Left hindlimb (tissue), 1 donor: ENCODE data around the gene MYCL.
A peak's percentile ranks its signal among the peaks of the same experiment; 100 is the strongest.

Experiments
- DNase-seq: peaks from one replicate; pipeline ENCODE4 v3.0.0-alpha.2; 2018

Gene MYCL, protein sequence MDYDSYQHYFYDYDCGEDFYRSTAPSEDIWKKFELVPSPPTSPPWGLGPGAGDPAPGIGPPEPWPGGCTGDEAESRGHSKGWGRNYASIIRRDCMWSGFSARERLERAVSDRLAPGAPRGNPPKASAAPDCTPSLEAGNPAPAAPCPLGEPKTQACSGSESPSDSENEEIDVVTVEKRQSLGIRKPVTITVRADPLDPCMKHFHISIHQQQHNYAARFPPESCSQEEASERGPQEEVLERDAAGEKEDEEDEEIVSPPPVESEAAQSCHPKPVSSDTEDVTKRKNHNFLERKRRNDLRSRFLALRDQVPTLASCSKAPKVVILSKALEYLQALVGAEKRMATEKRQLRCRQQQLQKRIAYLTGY

DNA sequence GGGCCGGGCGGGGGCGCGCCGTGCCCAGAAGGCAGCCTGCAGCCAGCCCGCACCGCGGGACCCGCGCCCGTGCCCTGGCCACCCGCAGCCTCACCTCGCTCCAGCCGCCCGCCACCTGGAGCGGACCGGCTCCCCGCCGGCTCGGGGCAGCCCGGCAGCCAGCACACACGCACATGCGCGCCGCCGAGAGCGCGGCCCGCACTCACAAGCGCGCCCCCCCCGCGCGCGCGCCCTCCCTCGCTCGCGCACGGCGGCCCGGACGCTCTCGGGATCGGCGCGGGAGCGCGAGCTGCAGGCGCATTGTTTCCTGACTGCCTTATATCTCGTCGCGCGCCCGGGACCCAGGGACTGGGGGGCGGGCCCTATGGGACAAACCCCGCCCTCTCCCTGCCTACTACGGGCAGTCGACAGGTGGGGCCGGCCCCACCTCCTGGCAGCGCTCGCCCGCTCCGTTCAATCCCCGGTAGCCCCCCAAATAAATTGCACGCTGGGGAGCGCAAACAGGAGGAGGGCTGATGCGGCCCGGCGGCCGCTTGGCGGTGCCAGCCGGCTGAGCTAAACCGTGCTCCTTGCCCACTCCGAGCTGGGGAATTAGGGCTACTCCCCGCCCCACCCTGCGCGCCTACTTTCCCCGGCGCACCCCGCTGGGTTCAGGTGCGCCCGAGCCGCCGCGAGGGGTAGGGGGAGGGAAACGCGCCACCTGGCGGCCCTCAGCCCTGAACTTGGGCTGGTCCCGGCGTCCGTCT lies at the start of gene MYCL:
TSS of gene MYCL (minus strand) at position 204 of the 746 bp plus-strand sequence. CDS start 483 bp downstream, outside the sequence.
- DNase-seq: peak; percentile 74

DNA sequence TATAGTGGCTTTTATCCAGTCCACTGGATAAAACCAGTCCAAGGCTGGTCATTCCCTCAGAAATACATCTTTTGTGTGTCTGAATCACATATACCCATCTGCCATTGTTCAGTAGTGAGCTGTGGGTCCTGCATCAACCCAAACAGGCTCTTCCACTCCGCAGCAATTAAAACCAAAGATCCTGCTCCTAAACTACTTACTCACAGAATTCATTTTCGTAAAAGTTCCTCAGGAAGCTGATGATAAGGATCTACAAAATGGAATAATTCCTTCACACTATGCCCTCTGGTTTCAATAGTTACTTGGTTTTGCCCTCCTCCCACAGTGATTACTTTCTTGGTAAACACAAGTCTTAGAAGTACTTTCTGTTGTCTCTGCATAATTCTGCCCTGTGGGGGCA lies 48.2 kb upstream of the MYCL start:
- no peak for DNase-seq

DNA sequence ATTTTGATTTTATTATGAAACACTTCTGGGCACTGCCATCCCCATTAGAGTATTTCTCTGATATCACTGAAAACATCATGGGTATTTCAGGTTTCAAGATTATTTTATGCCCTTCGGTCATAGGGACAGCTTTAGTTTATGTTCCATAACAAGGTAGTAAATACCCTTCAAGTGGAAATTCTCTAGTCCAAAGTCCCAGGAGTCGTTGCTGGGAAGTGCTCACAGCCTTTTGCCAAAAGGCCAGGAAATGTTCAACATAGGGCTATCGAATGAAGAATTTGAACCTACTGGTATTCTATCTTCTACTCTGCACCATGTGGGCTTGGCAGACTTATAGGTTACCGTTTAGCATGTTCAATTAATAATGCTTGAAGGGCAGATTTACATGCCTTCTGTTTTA lies 45.5 kb upstream of the MYCL start:
- no peak for DNase-seq

DNA sequence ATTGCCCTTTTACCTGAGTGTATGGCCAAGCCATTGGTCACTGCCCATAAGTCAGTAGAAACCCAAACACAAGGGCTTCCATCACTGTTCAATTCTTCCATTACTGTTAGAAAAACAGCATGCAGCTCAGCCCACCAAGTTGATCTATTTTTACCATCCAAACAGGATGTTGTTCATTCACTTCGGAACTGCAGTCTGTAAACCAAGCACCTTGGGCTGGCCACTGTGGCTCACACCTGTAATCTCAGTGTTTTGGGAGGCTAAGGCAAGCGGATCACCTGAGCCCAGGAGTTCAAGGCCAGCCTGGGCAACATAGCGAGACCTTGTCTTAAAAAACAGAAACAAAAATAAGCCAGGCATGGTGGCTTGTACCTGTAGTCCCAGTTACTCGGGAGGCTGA lies 44.5 kb upstream of the MYCL start:
- no peak for DNase-seq

DNA sequence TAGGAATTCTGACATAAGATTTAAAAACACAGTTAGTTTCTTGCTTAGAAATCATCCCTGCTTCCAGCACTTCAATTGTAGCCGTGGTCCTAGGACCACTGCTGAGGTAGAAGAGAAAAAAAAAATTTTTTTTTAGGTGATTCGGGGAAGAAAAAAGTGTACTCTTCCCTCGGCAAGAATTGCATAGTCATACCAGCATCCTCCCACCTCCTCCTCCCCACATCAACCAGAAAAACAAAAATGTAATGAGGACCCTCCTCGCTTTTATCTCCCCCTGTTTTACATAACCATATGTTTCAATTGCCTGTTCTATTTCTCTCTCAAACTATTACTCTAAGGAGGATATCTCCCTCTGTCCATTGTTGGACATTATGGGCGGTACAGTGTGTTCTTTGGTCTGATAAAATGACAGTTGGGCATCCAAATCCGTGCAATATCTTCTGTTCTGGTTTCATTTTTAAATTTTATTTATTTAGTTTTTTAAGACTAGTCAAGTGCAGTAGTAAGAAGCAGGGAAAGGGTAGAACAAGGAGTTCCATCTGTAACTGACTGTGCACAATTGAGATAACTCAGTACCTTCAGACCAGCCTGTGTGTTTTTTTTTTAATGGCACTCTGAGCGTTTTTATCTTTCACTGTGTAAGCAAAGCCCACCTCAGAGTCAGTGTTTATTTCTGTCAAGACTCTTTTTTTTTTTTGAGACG lies 42.8 kb upstream of the MYCL start:
- no peak for DNase-seq

DNA sequence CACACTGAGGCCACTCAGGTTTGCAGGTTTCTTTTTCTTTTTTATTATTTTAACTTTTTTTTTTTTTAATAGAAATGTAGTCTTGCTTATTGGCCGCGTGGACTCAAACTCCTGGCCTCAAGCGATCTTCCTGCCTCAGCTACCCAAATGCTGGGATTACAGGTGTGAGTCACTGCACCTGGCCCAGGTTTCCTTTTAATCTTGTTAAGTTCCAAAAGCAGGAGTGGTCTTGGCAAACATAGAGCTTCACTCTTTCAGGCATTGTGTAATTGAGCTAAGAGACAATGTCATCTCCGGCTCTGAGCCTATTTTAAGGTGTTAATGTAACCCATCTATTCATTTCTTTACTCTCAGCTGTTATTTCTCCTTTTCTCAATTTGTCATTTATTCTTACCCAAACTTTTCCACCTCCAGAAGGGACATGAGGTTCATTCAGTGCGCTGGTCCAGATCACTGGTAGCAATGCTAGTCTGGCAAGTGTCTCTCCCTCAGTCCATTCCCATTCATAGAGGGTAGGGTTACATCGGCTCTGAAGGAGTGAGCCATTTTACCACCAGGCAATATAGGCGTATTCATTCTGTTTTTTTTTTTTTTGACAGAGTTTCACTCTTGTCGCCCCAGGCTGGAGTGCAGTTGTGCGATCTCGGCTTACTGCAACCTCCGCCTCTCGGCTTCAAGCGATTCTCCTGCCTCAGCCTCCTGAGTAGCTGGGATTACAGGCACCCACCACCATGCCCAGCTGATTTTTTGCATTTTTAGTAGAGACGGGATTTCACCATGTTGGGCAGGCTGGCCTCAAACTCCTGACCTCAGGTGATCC lies 42.0 kb upstream of the MYCL start:
- DNase-seq: no peak

DNA sequence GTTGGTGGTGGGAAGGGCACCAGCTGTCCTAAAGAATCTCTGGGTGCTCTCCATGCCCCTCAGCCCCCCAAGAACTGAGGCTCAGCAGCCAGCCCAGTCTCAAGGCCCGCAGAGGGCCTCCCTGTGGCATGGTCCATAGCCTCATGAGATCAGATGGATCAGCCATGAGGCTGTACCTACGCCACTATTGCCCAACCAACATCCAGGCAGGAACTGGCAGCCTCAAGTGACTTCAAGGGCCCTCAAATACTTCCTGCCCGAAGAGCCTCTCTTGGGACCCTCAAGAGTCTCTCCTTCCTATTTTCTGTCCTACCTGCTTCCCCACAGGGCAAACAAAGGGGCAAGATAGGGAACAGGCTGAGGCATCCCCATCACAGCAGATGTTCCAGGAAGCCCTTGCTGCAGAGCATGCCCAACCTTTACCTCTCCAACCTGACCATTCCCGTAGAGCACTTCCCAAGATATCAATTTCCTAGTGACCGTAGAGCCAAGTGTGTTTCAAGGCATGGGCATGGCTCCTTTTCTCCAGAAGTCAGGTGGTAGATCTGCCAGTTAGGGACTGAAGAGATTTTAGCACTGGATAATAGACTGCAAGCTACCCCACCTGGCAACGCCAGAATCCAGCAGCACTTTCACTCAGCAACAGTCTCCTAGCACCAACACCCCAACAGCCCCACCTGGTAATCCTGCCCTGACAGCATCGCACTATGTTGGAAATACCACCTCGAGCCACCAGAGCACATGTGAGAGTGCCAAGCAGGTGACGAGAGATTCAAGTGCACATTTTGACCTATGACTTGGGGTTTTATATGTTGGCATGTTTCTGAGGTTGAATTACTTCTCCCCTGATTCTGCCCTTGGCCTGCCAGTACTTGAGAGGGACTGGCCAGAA lies 39.5 kb upstream of the MYCL start:
- no peak for DNase-seq

DNA sequence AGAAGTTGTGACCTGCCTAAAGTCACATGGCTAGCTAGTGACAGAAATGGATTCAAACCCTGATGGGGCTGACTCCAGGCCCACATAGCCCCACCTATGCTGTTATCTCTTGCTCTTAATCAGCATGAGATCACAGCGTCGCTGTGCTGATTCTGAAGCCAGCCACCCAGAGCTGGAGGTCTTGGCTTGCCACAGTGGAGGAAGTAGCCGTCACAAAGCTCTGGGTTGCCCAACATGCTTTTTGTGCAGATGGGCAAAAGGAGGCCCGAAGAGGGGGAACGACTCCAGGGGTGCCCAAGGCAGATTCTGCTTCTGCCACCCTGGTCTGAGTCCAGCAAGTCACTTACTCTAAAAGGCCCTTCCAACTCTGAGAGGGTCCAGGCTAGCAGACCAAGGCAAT lies 38.5 kb upstream of the MYCL start:
- no peak for DNase-seq

DNA sequence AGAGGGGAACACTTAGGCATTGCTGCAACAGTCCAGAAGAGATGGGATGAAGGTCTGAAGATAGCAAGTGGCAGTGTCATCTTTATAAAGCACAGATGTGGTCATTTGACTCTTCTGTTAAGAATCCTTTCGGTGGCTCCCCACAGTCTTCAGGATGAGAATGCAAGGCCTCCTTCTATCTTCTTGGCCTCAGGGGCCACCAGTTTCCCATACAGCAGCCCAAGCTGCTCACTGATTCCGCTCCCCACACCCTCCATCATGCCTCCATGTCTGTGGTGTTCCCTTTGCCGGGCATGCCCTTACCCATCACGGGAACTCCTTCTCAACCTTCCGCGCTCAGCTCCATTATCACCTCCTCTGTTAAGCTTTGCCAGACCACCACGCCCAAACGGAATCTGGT lies 37.1 kb upstream of the MYCL start:
- DNase-seq: no peak

DNA sequence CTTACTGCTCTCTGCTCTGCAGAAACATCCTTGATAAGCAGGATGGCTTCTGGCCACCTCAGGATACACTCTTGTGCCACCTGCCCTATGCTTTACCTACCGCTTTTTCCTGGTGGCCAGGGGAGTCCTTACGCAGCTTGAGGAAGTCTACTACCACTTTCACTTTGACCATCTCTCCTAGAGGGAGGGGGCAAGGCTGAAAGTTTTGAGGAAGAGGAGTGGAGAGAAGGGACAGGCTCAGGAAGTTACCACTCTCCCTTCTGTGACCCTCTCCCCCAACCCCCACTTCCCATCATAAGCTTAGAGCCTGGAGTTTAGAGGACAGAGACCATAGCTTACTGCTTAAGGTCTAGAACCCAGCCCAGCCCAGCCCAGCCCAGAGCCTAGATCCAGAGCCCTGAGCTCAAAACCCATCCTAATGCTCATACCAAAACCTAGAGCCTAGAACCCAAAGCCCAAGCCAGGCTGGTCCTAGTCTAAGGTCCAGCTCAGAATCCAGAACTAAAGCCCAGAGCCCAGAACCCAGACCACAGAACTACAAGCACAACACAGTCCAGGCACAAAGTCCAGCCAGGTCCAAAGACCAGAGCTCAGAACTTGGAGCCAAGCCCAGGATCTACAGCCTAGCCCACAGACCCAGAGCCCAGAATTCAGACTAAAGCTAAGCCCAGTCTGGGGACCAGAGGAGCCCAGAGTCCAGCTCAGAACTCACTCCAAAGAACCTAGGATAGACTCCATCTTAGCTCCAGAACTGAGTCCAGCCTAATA lies 35.2 kb upstream of the MYCL start:
- DNase-seq: no peak

DNA sequence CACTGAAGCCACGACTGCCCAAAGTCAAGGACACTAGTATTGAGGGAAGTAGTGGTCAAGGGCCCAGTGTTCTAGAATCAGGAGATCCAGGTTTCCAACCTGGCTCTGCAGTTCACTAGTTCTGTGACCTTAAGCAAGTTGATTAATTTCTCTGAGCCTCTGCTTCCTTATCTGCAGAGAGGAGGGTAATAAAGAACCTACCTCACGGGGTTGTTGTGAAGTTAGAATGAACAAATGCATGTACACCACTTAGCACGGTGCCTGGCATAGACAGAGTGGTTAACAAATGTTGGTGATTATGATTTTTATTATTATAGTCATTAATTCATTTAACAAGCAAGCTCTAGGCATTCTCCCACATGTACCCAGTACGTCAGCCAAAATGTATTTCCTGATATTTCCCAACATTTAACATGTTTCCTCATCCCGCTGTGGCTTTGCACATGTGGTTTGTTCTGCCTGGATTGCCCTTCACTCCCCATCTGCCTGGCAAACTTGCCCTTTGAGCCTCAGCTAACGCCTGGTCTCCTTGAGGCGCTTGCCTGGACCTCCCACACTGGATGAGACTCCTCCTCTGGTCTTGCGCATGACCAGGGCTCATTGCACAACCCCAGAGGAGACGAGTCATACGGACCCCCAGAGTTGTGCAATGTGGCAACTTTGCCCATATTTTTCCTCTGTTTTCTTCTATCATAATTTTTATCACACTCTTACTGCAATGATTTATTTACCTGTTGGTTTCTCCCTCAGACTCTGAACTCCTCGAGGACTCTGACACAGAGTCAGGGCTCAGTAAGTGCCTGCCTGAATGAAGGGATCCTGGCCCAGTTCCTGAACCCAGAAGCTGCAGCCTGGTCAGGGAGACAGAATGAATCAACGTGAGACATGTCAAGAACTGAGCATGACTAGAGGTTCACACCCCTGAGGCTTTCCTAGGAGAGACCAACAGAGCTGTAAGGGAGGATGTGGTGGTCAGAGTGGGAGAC lies 32.5 kb upstream of the MYCL start:
- DNase-seq: no peak

DNA sequence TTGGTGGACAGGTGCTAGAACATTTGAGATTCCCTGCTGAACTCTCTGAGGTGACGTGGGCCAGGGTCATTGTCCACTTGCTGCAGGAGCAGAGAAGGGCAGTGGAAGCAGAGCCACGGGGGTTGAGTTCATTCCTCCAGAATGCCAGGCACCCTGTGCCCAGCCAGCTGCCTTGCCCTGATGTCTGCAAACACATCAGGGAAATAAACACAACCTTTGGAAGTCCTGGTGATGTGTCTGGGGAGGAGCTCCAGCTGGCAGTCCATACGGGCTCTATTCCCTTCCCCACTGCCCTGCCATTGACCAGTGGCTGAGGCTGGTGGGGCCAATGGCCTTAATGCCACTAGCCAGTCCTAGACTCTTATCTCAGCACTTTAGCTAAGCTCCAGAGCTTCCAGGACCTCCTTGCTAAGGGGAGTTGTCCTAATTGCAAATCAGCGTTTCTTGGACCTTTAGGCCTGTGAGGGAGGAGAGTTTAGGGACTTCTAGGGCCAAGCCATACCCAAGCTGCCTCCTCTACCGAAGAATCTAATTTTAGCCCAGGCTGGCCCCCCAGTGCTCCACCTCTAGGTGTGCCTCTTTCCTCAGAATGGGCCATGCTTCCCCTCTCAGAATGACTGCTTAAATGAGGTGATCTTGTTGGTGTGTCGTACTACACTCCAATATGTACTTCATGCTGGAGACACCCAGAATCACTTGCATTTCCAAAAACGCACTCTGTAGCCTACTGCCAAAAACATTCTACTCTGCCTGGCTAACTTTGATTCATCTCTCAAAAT lies 27.3 kb upstream of the MYCL start:
- DNase-seq: no peak

DNA sequence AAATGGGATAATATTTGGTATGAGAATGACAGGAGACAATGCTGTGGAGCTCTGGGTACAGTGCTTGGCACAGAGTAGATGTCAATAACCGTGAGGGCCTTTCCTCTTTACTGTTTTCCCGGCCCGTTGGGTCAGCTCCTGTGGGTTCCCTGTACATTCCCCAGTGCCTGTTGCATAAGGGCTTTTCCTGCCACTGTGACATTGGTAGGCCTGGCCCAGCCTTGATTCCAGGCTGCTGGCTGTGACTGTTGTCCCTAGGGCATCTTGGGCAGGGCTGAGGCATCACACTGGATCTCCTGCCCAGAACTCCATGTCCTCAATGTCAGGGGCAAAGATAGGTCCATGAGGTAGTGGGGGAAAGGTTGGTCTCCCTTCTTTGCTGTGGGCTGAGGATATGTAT lies 25.8 kb upstream of the MYCL start:
- no peak for DNase-seq

DNA sequence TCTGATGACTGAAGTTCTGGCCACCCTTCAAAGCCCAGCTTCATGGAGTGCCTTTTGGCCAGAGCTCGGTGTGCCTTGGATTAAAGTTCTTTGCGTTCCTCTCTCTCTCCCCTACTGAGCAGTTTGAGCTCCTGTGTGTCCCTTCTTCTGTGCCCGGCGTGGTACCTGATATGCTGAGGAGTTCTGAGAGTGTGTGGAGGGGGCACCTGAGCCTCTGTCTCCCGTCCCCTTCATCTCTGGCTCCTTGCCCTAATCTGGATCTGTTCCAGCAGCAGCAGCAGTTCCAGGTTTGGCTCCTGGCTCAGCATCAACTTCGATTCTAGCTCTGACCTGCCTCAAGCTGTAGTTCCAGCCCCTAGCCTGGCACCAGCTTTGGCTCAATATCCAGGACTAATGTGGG lies 25.1 kb upstream of the MYCL start:
- no peak for DNase-seq

DNA sequence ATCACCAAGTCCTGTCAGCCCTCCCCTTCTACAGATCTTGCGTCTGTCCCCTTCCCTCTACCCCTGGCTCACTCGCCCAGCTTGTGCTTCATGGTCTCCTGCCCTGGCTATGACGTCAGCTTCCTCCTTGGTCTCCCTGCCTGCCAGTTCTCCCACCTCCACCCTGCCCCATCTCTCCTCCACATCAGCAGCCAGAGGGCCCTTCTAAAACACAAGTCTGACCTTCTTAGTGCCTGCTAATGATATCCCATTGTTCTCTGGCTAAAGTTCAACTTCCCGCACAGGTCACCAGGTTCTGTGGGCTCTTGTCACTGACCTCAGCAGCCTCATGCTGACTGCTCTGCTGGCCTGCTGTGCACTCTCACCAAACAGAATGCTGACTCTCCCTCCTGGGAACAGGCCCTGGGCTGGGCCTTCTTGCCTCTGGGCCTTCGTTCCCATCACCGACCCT lies 24.7 kb upstream of the MYCL start:
- DNase-seq: no peak

DNA sequence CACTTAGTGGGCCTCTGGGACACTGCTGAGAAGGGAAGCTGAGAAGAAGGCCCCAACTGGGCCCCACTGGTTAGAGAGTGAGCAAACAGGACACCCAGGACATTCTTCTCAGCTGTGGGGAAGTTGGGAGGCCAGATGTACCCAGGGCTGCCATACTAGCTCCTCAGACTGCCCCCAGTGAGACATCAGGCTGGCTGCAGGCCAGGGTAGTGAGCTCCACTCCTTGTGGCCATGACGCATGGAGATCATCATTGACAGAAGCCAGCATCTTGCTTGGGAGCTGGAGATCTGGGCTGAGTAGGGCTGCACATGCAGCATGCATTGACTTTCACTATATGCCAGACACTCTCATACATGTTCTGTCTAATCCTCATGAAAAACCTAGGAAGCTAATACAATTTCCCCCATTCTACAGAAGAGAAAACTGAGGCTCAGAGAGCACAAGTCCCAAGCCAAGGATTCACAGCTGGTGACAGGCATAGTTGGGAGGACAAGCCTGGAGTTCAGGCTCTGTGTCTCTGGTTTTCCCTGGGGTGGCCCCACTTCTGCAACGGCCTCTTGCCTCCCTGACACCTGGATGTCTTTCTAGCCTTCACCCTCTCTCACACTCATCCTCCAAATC lies 24.1 kb upstream of the MYCL start:
- DNase-seq: no peak

DNA sequence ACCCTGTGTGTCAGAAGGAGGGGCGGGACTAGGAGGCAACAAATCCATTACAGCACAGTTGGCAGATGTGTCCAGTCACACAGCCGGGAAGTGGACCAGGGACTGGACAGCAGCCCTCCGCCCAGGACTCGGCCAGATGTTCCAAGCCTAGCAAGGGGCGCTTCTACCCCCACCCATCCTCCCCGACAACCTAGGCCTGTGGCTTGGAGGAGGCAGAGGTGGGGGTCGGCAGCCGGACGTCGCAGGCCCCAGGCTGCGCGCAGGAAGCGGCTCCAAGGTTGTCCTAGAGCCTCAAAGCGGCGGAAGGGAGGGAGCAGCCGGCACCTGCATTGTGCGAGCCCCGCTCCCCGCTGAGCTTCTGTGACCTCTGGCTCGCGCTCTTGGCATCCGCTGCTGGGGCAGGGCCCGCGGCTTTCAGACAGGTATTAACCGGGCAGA lies 20.6 kb upstream of the MYCL start:
- DNase-seq: no peak

DNA sequence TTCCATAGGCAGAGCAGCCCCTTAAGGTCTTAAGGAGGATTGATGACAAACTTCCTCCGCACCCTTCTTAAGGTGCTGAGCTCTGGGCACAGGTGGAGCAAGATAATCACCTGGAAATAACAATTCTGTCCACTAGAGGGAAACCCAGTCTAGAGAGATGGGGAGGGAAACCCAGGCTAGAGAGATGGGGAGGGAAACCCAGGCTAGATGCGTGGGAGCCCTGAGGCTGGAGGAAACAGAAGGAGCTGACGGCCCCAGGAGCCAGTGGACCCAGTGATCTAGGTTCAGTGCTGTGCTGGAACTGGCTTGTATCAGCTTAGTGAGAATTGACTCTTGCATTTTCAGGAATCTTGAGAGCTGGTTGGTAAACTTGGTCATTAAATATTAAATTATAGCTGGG lies 17.8 kb upstream of the MYCL start:
- DNase-seq: no peak
